Right atrium auricular region (tissue), 2 donors: Measurements from ENCODE around the gene RGS11. TPM values are rescaled to one million over a fixed set of nuclear protein-coding genes. Genes with fewer than 3 reads are reported as not detected.
"Not testable (repeated sequence)": the region's sequence is repeated elsewhere in the genome, so short reads cannot be mapped to it uniquely, and the experiment has no call there.

ENCODE experiments used
- DNase-seq: peaks from one replicate; pipeline ENCODE4 v3.0.0-alpha.2; 2019; ENCODE audit warnings: low spot score
- H3K27ac ChIP-seq, 2 donors: fragments of 200-600 bp; sonication (generic); 1 replicate in 1 of 2; 2 replicates in 1 of 2; pipeline ENCODE4 v1.5.1; 2016 to 2019
- H3K27me3 ChIP-seq, 2 donors: fragments of 200-600 bp; sonication (generic); one replicate each; pipeline versions ENCODE4 v1.5.1 to v1.6.0; 2017 to 2019
- H3K36me3 ChIP-seq: fragments of 200-600 bp; sonication (generic); one replicate; pipeline ENCODE4 v1.5.1; 2016
- H3K4me1 ChIP-seq, 2 donors: fragments of 200-600 bp; sonication (generic); one replicate each; pipeline versions ENCODE4 v1.5.1 to v1.6.0; 2017 to 2019
- H3K4me3 ChIP-seq, 2 donors: fragments of 200-600 bp; sonication (generic); 1 replicate in 1 of 2; 2 replicates in 1 of 2; pipeline ENCODE4 v1.5.1; 2017 to 2019; ENCODE audit warnings: mild to moderate bottlenecking in 1 of 2, moderate library complexity in 1 of 2
- H3K9me3 ChIP-seq, 2 donors: fragments of 200-600 bp; sonication (generic); one replicate each; pipeline ENCODE4 v1.5.1; 2019
- total RNA-seq, 2 donors: library from RNA; depleted of rRNA; stranded (reverse); fragments of >200 nt; gene quantifications; one replicate each; pipeline ENCODE4 v1.1.0, GENCODE V29; 2016
- TF ChIP-seq, protein P1 (sequence below), 2 donors: fragments of 200-600 bp; sonication (generic); IDR thresholded peaks; one replicate each; pipeline ENCODE4 v1.5.1; 2019; ENCODE audit warnings: antibody characterized with exemption in 2 of 2

The RGS11 gene
- total RNA-seq, 2 donors from 2014 or later = 8.3 to 9.0 TPM

DNA sequence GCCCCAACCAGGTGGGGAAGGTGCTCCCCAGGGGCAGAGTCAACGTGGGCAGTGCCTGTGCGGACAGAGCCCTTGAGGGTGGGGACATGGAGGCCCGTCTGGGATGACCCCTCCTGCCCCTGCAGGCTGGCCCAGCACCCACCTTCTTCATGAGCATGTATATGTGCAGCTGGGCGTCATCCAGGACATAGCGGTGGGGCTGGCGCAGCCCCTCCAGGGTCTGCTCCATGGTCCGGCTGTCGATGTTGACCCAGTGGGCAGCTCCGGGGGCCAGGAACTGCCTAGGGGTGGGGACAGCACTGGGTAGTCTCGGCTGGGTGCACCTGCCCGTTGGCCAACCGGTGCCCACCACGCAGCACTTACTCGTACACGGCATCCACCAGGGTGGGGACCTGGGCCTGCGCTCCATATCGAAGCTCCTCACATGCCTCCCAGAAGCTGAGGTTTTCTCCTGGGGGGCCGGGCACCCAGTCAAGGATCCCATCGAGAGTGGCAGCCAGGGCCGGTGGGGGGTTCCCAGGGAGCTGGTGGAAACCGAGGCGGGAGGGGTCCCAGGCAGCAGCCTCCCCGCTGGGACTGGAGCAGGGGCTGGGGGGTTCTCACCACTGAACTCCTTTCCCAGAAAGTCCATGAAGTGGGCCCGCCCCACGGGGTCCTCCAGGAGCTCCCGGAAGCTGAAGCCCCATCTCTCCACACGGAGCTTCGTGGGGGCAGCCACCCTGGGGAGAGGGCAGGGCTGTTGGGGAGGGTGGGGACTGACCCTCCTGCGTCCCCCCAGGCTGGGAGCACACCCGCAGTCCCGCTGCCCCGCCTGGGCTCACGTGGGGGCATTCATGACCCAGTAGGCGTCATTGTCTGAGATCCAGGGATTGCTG is 5.1 kb downstream of the RGS11 start:
- no peak overlapping the region for H3K4me3 ChIP-seq
- TF ChIP-seq, protein P1, sequence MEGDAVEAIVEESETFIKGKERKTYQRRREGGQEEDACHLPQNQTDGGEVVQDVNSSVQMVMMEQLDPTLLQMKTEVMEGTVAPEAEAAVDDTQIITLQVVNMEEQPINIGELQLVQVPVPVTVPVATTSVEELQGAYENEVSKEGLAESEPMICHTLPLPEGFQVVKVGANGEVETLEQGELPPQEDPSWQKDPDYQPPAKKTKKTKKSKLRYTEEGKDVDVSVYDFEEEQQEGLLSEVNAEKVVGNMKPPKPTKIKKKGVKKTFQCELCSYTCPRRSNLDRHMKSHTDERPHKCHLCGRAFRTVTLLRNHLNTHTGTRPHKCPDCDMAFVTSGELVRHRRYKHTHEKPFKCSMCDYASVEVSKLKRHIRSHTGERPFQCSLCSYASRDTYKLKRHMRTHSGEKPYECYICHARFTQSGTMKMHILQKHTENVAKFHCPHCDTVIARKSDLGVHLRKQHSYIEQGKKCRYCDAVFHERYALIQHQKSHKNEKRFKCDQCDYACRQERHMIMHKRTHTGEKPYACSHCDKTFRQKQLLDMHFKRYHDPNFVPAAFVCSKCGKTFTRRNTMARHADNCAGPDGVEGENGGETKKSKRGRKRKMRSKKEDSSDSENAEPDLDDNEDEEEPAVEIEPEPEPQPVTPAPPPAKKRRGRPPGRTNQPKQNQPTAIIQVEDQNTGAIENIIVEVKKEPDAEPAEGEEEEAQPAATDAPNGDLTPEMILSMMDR (IDR thresholded peaks at IDR 0.05) = no peak
- H3K27ac ChIP-seq = no peak overlapping the region
- no peaks in the 10 kb centered on the region for H3K9me3 ChIP-seq
- no peaks in the 10 kb centered on the region for H3K27me3 ChIP-seq
- no peak for DNase-seq
- H3K4me1 ChIP-seq = peaks cover 0 to 16% of the 10 kb centered on the region in 2 donors
- no peaks in the 10 kb centered on the region for H3K36me3 ChIP-seq

DNA sequence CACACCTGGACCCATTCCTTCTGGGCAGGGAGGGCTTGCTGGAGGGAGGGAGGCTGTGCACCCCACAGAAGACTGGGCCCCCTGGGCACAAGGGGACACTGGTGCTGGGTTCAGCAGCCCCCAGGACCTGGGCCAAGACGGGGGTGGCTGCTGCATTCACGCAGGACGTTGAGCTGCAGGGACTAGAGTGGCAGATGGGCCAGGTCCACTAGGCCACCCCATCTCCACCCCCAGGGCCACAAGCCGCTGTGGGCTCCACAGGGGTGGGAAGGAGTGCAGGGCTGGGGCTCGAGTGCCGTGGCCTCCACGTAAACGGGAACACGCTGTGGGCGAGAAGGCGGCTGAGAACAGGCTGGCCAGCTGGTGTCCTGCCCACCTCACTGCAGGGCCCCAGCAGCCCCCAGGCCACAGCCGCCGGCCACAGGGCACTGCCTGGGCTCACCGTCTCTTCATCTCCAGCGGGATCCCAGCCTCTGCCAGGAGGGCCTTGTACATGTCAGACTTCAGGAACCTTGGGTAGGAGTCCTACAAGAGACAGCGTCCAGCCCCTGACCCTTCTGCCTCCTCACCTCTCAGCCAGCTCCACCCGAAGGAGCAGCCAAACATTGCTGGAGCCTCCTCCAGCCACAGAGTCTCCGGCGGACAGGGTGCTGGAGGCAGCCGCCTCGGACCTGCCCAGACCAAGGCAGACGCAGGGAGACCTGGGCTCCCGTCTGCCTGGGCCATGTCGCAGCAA is 6.5 kb downstream of the RGS11 start:
- Histone ChIP-seq H3K27ac (no peak overlapping the region), H3K36me3 (peaks cover 13% of the 10 kb centered on the region), H3K4me1 (peaks cover 0 to 11% of the 10 kb centered on the region in 2 donors), H3K9me3 (no peaks in the 10 kb centered on the region), H3K27me3 (no peaks in the 10 kb centered on the region), H3K4me3 (no peak overlapping the region)
- TF ChIP-seq, protein P1 (IDR thresholded peaks at IDR 0.05) = no peak
- DNase-seq = no peak

DNA sequence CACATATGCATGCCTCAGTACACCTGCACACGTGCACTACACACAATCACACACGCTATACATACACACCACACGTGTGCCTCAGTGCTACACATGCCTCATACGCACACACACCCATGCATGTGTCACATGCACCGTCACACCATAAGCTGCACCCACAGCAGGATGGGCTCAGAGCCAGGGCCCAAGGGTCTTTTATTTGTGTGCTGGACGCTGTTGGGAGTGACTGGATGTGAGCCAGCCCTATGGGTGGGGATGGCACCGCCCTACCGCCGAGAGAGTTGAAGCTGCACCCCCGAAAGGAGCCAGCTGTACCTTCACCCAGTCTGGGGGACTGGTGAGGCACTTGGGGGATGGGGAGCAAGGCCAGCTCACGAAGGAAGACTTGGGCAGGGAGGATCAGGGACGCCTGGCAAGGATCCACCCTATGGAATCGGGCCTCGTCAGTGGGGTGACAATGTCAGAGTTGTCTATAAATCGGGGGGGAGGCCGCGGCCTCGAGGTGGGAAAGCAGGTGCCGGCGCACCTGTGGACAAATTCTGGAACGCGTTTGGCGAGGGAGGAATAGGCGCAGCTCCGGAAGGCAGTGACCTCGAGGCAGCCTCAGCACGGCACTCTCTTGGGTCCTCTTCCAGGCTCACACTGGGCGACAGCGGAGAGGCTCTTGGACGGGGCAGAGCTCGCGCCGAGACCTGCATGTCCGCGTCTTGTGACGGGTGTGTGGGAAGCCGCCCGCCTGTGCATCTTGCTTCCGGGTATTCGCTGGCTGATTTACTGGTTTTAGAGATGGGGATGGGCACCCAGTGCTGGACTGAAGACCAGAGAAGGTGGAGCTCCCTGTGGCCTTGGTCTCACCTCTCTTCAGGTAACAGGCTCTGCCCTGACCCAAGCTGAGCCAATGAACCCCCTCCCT is 7.3 kb downstream of the RGS11 start:
- no peak for DNase-seq
- Histone ChIP-seq H3K4me3 (no peak overlapping the region), H3K9me3 (no peaks in the 10 kb centered on the region), H3K36me3 (peaks cover 21% of the 10 kb centered on the region), H3K27me3 (no peaks in the 10 kb centered on the region), H3K4me1 (peaks cover 0 to 11% of the 10 kb centered on the region in 2 donors), H3K27ac (no peak overlapping the region)
- TF ChIP-seq, protein P1 (IDR thresholded peaks at IDR 0.05) = no peak

DNA sequence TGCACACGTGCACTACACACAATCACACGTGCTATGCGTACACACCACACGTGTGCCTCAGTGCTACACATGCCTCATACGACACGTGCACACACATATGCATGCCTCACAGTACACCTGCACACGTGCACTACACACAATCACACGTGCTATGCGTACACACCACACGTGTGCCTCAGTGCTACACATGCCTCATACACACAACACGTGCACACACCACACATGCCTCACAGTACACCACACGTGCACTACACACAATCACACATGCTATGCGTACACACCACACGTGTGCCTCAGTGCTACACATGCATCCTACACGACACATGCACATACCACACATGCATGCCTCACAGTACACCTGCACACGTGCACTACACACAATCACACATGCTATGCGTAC is 8.2 kb downstream of the RGS11 start:
- not testable (repeated sequence) for DNase-seq, H3K9me3 ChIP-seq, H3K27ac ChIP-seq, H3K4me3 ChIP-seq, H3K27me3 ChIP-seq
- peaks cover 0 to 11% of the 10 kb centered on the region in 2 donors for H3K4me1 ChIP-seq
- peaks cover 29% of the 10 kb centered on the region for H3K36me3 ChIP-seq

DNA sequence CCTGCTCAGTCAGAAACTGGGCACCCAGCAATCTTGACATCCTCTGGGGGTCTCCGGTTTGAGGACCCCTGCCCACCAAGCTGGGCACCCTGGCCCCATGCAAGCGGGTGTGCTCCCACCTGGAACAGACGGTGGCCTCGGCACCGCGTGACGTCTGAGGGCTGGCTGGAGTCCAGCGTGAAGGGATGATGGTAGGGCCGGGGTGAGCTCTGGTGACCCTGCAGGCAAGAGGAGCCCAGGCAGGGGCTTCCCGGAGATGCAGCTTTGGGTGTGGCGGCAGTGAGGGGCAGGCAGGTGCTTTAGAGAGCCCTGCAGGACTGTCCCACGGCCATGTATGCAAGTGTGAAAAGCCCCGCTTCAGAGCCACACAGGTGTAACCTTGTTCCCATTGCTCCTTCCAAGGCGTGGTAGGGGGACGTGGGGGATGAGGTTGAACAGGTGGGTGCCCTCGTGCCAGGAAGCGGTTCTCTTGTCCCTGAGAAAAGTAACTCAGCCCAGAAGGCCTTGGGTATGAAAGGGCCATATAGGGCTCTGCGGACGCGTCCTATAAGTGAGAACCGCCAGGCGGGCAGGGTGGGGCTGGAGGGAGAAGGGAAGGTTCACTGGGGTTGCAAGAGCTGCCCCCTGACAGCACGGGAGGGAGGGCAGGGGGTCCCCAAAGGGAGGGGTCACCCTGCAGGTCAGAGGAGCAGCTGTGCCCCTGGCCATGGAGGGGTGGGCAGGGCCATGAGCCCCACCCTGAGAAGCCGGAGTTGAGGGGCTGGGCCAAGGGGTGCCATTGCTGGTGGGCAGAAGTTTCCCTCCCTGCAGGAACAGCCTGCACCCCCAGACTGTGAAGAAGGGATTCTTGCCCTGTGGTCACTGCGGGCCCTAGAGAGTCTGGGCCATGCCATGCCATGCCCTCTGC is 9.2 kb downstream of the RGS11 start:
- H3K4me1 ChIP-seq = peaks cover 0 to 11% of the 10 kb centered on the region in 2 donors
- H3K27me3 ChIP-seq = no peaks in the 10 kb centered on the region
- H3K36me3 ChIP-seq = peaks cover 40% of the 10 kb centered on the region
- H3K9me3 ChIP-seq = no peaks in the 10 kb centered on the region
- H3K4me3 ChIP-seq = no peak overlapping the region
- TF ChIP-seq, protein P1 (IDR thresholded peaks at IDR 0.05) = no peak
- DNase-seq = no peak
- H3K27ac ChIP-seq = peak overlapping the region in 1 of 2 donors; percentile 8
